SK-MEL-5 (cell line): ENCODE measurements around the gene ZNF814. TPM values are rescaled to one million over a fixed set of nuclear protein-coding genes. Genes with fewer than 3 reads are reported as not detected.
"Not testable (repeated sequence)": the region's sequence is repeated elsewhere in the genome, so short reads cannot be mapped to it uniquely, and the experiment has no call there.

Source experiments
- DNase-seq: peaks from one replicate; pipeline ENCODE4 v3.0.0-alpha.2; 2016; ENCODE audit warnings: low read depth, low spot score
- in situ Hi-C: cut with HindIII; loops from 2 replicates; pipeline ENCODE4 v1.10.0; 2016; ENCODE audit warnings: low sequenced_read_pairs, high pct_unique_total_duplicates, low pct_unique_long_range_greater_than_20kb
- total RNA-seq: library from RNA; depleted of rRNA; stranded (reverse); fragments of >200 nt; shearing (Covaris generic); gene quantifications from 2 replicates; pipeline ENCODE4 v1.2.3, GENCODE V29; 2014

The ZNF814 gene
- total RNA-seq, 1 experiment from 2014 or later = 1.6 TPM

- in situ Hi-C loops, DNase-seq: not testable (repeated sequence)
These were observed 65.2 kb downstream of the ZNF814 start for GRCh38 chr19:57823608-57824007.

GRCh38 chr19:57823155-57823554, 65.7 kb downstream of the ZNF814 start:
- DNase-seq, in situ Hi-C loops: not testable (repeated sequence)

- in situ Hi-C loops, DNase-seq: not testable (repeated sequence)
These were observed 67.3 kb downstream of the ZNF814 start for GRCh38 chr19:57821501-57821900.

GRCh38 chr19:57821095-57821494, 67.7 kb downstream of the ZNF814 start:
- DNase-seq, in situ Hi-C loops: not testable (repeated sequence)

DNA sequence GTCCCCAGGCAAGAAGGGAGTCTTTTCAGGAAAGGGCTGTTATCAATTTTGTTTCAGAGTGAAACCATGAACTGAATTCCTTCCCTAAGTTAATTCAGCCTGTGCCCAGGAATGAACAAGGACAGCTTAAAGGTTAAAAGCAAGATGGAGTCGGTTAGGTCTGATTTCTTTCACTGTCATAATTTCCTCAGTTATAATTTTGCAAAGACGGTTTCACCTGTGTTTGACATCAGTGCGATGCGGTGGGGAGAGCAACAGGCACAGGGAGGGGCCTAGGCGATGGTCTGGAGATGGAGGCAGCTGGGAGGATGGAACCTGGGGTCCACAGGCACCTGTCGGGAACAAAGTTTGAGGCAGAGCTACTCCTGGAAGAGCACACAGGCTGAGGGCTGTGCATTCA, 68.2 kb downstream of the ZNF814 start:
- no peak for DNase-seq
- in situ Hi-C loops = no loop called here

GRCh38 chr19:57819475-57820148, 69.2 kb downstream of the ZNF814 start:
- peak; percentile 91 for DNase-seq
- in situ Hi-C loops = no loop called here

DNA sequence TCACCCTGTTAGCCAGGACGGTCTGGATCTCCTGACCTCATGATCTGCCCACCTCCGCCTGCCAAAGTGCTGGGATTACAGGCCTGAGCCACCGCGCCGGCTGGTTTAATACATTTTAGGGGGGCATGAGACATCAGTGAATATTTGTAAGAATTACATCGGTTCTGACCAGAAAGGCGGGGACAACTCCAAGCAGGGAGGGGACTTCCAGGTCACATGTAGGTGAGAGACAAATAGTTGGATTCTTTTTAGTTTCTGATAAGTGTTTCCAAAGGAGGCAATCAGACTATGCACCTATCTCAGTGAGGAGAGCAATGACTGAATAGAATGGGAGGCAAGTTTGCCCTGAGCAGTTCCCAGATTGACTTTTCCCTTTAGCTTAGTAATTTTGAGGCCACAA, 70.5 kb downstream of the ZNF814 start:
- in situ Hi-C loops = no loop called here
- DNase-seq = no peak

DNA sequence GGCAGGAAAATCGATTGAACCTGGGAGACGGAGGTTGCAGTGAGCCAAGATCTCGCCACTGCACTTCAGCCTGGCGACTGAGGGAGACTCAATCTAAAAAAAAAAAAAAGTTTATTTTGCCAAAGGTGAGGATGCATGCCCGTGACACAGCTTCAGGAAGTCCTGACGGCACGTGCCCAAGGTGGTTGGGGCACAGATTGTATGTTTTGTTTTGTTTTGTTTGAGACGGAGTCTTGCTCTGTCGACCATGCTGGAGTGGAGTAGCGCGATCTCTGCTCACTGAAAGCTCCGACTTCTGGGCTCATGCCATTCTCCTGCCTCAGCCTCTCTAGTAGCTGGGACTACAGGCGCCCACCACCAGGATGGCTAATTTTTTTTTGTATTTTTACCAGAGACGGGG, 70.9 kb downstream of the ZNF814 start:
- in situ Hi-C loops = no loop called here
- DNase-seq = no peak

GRCh38 chr19:57816652-57817051, 72.2 kb downstream of the ZNF814 start:
- DNase-seq = no peak

GRCh38 chr19:57815247-57816075, 73.4 kb downstream of the ZNF814 start:
- no peak for DNase-seq
- in situ Hi-C loops = no loop called here

More at GRCh38 chr19:57816652-57817051, 72.2 kb downstream of the ZNF814 start:
- in situ Hi-C loops = no loop called here

DNA sequence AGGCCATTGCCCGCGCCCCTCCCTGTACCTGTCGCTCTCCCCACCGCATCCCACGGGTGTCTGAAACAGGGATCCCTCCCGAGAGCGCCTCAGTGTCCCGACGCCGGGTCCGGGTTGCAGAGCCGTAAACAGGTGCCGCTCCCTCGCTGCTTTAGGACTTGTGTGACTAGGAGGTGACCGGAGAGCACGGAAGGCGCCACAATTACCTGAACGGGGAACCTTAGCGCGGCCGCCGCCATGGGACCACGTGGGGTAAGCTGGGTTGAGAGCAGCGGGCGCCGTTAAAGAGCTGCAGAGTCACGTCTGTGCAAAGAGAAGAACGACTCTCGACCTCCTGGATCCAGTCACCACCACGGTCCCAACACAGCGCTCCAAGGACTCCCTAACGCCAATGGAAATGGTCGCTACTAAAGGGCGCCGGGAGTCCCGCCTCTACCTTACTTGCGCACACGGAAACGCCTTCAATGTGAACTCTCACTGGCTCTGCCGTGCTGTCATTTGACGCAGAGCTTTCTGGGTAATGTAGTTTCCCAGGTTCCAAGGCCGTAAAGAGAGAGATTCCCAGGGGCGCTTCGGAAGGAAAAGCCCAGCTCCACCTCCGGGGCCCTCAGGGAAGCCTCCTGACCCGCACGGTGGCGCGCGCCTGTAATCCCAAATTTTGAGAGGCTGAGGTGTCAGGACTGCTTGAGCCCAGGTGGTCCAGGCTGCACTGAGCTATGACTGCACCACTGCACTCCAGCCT, 74.2 kb downstream of the ZNF814 start, which contains the start of gene ZNF552:
Gene ZNF552 (minus strand): TSS at position 409 of the 742 bp plus-strand sequence. CDS start 170 bp downstream, at position 239.
- in situ Hi-C loops = no loop called here

GRCh38 chr19:57813919-57814504, 74.8 kb downstream of the ZNF814 start:
- in situ Hi-C loops = no loop called here
- DNase-seq = no peak

More for the DNA sequence above, 74.2 kb downstream of the ZNF814 start, which contains the start of gene ZNF552:
- peak; percentile 94 for DNase-seq

GRCh38 chr19:57812975-57813820, 75.6 kb downstream of the ZNF814 start:
- in situ Hi-C loops, DNase-seq: not testable (repeated sequence)

- in situ Hi-C loops = no loop called here
- no peak for DNase-seq
These were observed 76.6 kb downstream of the ZNF814 start for GRCh38 chr19:57812226-57812625.

GRCh38 chr19:57810410-57811295, 78.2 kb downstream of the ZNF814 start:
- in situ Hi-C loops, DNase-seq: not testable (repeated sequence)

DNA sequence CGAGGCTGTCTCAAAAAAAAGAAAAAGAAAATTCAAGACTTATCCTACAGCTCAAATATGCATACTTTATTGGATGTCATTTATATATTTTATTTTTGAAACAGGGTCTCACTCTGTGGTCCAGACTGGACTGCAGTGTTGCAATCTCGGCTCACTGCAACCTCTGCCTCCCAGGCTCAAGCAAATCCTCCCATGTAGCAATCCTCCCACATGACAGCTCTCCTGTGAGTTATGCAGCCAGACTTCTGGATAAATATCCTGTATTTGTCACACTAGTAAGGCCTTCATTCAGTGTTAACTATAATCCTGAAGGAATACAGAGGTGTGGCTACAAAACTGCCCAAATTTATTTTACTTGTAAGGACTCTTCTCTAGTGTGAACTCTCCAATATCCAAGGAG, 81.3 kb downstream of the ZNF814 start:
- in situ Hi-C loops = no loop called here
- DNase-seq = no peak
